NCI-H82 treated with DMSO at 0.1 percent for 48 hours (cell line): Measurements from ENCODE around the gene GFM1.

Experiments used
- DNase-seq: peaks from one replicate; lab custom pipeline; 2025; ENCODE audit not compliant: unreplicated experiment; lab: John Stamatoyannopoulos, UW

Gene GFM1

DNA sequence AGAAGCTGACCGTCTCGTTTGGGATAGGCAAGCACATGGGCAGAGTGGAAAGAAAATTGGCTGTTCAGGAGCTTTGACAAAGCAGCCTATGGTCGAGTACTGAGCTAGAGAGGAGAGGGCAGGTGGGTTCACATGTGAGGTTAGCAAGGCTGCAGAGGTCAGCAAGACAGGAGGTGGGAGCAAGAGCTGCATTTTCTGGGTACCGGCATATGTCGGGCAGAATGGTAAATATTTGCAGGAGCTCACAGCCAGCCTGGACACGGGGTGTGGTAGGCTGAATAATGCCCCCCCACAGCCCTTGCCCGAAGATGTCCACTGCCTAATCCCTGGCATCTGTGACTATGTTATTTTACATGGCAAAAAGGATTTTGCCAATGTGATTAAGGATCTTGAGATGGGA lies 79.7 kb downstream of the GFM1 start:
- no peak for DNase-seq

GRCh38 chr3:158725348-158726011 lies 81.2 kb downstream of the GFM1 start:
- no peak for DNase-seq

DNA sequence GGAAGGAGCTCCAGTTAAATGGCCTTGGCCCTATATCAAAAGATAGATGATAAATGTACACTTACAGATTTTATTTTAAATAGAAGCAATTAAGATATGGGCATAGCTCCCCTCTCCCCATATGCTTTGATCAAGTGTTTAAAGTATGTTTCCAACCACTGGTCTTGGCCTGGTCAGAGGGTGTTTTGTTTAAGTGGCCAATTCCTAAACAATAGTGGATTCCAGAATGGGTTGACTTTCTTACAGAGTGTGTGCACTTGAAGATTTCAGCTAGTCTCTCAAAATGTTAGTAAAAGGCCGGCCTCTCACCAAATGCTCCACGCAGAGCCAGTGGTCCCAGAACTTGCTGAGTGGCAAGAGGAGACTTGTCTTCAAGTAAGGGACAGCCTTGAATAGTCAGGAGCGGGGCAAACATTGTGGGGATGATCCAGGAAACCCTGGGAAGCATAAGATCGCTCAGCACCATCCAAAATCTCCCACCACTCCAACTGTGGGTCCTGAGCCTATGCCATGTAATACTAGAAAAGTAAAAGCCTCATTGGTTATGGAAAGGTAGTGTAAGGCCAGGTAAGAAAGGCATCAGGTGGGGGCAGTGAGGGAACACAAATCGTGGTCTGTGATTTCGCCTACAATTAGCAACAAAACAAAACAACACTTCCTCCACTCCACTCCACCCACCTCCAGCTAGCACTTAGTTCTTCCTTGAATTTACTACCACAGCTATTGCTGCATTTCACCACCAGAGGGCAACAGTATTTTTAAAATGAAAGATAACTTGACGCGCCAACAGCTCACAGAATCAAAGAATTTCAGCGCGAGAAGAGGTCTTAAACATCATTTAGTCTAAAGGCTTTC lies 83.1 kb downstream of the GFM1 start:
- peak; percentile 14 for DNase-seq

DNA sequence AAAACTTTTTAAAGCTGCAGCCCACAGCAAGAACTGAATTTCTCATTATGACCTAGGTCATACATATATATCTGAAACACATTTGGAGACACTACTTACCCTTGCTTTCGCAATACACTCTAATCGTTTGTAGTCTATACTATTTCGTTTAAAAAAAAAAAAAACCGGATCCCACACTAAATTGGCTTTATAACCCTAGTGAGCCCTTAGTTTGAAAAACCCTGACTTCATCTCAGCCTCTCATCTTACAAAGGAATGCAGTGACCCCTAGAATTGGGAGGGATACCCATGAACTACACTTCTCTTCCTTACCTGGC lies 83.7 kb downstream of the GFM1 start:
- DNase-seq, result no peak

DNA sequence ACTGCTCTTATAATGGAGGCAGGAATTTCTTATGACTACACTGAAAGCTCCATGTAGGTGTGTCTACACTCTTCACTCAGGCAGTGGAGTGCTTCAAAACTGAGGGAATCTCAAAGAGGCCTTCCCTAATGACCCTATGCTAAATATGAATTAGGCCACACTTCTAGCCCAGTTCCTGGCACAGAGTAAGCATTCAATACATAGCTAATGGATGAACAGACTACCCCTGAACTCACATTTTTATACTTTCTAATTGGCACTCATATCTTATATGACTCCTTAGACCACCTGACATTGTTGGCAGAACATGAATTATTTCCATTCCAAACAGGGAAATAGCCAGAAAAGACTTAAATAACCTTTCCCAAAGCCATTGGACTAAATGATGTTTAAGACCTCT lies 84.5 kb downstream of the GFM1 start:
- DNase-seq, result no peak

GRCh38 chr3:158731486-158731885 lies 87.2 kb downstream of the GFM1 start:
- DNase-seq, result no peak

DNA sequence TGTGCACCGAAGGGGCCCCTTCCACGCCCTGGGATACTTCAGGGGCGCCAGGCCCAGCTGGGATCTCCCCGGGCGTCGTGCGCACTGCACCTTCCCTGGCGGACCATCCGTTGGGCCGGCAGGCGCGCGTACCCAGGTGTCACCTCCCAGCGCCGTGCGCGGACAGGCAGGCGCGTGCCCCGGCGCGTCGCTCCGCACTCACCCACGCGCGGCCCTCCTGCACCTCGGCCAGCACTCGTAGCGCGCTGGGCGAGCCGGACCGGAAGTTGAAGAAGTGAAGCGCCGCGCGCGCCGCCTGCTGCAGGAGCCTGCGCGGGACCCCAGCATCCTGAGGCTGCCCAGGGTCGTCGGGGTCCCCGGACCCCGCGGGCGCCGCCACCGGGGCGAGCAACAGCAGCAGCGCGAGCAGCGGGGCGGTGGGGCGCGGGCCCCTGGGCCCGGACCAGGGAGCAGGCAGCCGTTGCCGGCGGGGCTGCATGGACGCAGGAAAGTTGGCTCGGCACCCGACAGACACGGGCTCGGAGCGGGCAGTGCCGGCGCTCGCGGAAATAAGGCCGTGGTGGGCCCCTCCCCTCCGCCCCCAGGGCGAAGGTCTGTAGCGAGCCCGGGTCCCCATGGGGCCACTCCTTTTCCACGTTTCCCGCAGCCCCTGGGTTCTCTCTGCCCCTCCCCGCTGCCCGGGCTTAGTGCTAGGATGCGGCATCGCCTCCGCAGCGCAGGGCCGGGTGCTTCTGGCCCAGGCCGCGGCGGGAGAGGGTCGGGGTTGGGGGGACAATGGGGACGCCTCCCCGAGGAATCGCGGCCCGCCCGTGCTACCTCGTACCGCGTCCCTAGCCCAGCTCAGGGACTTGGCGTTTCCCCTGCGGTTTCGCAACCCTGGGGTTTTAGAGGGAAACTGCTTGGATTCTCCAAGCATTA lies 87.9 kb downstream of the GFM1 start, which contains the start of gene RARRES1:
Gene RARRES1 (minus strand): TSS at position 520 of the 918 bp plus-strand sequence. CDS start 42 bp downstream, at position 478.
- no peak for DNase-seq

GRCh38 chr3:158732856-158733200 lies 88.5 kb downstream of the GFM1 start:
- no peak for DNase-seq

DNA sequence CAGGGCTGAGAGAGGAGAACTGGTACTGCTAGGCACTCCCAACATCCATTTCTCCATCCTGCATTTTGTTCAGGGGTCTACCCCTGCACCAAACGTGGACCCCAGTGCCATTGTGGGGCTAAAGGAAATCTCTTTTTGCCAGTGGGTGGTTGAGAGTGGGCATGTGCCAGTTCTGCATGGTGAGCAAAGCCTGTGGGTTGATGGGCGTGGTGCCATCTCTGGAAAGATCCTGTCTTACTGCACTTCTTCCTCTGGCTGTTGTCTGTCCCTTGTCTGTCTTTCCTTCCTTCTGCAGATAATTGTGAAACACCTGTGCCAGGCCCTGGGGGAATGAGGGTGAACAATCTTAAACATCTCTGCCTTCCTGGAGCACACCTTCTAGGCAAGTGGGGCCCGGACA lies 89.3 kb downstream of the GFM1 start:
- DNase-seq, result no peak

DNA sequence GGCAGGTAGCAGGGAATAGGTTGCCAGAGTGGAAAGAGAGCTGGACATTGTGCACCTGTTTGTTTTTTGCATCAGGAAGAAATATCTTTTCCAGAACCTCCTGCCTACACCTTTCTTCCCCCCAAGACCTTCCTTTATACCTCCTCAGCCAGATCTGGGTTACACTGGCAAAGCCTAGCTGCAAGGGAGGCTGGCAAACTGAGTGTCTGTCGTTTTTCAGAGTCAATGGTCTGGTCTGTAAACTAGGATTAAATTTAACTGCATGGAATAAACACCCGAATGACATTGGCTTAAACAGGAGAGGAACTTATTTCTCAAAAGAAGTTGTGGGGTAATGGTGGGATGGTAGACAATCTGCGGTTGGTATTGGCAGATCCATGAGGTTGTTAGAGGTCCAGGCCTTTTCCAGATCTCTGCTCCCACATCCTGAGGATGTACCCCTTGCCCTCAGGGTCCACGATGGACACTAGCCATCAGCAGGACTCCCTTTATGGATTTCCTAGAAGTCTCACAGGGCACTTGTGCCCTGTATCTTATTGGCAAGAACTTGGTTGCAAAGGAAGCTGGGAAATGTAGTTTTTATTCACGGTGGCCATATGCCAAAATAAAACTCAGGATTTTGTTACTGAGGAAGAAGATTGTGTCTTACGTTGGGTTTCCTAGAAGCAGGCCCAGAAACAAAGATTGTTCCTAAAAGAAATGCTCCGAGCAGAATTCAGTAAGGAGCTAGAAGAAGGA lies 91.1 kb downstream of the GFM1 start:
- no peak for DNase-seq

DNA sequence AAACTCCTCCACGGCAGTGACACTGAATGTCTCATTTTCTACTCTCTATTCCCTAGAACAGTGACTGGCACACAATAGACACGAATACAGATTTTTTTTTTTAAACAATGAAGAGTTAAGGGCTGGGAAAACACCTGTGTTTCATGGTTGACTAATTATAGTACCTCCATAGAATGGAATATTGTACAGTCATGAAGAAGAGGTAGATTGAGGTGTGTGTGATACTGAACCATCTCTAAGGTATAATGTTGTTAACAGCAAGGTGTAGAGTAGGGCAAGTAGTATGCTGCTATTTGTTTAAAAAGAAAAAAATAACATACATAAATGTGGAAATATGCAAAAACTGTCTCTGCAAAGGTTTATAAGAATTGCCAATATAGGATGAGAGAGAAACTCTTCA lies 93.1 kb downstream of the GFM1 start:
- DNase-seq, result no peak

GRCh38 chr3:158737976-158738615 lies 93.8 kb downstream of the GFM1 start:
- peak; percentile 78 for DNase-seq

GRCh38 chr3:158738653-158739052 lies 94.3 kb downstream of the GFM1 start:
- DNase-seq, result no peak

- DNase-seq, result no peak
Observed at GRCh38 chr3:158739078-158739477, 94.8 kb downstream of the GFM1 start.

GRCh38 chr3:158739661-158740060 lies 95.3 kb downstream of the GFM1 start:
- DNase-seq, result no peak
